ENCODE results near the gene SLC22A23.

The SLC22A23 gene

GRCh38 chr6:3357678-3358077, 99.2 kb downstream of the SLC22A23 start:
- intact Hi-C loops (cut with DNase I; ENCODE audit: low total_unique reads) = loop anchor here (10.0 kb wide), 1 partner anchor 377 kb away; no protein-coding TSS in a partner anchor
- no peak for DNase-seq
- TF ChIP-seq CTCF (IDR thresholded peaks at IDR 0.05) = no peak
- Histone ChIP-seq H3K4me1 (peaks cover 0 to 23% (median 16%) of the 10 kb centered on the region in 4 donors), H3K9me3 (no peaks in the 10 kb centered on the region), H3K4me3 (no peak overlapping the region), H3K27ac (peak overlapping the region in 1 of 2 donors; percentile 88), H3K27me3 (no peaks in the 10 kb centered on the region), H3K36me3 (no peaks in the 10 kb centered on the region)

DNA sequence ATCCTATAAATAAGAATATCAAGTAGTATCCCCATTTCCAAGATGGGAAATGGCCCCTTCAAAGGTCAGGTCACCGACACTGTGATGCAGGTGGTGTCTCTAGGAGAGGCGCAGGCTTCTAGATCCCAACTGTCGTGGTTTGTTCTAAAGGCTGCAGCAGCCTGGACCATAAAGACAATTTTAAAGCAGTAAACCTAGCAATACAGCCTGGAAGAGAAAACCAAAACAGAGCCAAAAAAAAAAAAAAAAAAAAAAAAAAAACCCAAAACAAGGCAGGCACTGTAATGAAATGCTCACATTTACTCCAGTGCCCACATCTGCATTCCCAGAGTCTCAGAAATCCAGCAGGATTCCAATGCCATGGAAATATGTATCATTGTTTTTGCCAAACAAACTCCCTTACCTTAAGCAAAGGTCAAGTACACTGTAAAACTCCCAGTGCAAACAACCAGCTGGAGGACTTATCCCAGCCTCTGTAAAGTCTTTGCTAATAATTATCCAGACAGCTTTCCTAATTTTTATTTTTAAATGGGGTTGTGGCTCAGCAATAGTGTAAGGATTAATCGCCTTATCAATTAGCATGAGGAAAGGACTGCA, 99.9 kb downstream of the SLC22A23 start:
- no peaks in the 10 kb centered on the region for H3K36me3 ChIP-seq
- intact Hi-C loops (cut with DNase I; ENCODE audit: low total_unique reads) = loop anchor here (10.0 kb wide), 1 partner anchor 378 kb away; no protein-coding TSS in a partner anchor
- no peak for DNase-seq
- no peaks in the 10 kb centered on the region for H3K27me3 ChIP-seq
- peaks cover 0 to 23% (median 16%) of the 10 kb centered on the region in 4 donors for H3K4me1 ChIP-seq
- peak overlapping the region; percentile 44 to 52 for H3K4me3 ChIP-seq
- no peak for TF ChIP-seq CTCF (IDR thresholded peaks at IDR 0.05)
- no peaks in the 10 kb centered on the region for H3K9me3 ChIP-seq
- peak overlapping the region; percentile 81 to 88 for H3K27ac ChIP-seq

GRCh38 chr6:3356056-3356823, 100.6 kb downstream of the SLC22A23 start:
- no peaks in the 10 kb centered on the region for H3K36me3 ChIP-seq
- H3K27ac ChIP-seq = peak overlapping the region; percentile 81 to 88
- H3K4me1 ChIP-seq = peaks cover 0 to 23% (median 16%) of the 10 kb centered on the region in 4 donors
- H3K27me3 ChIP-seq = no peaks in the 10 kb centered on the region
- TF ChIP-seq CTCF (IDR thresholded peaks at IDR 0.05) = no peak
- no peaks in the 10 kb centered on the region for H3K9me3 ChIP-seq
- peak; percentile 86 for DNase-seq
- peak overlapping the region; percentile 44 to 52 for H3K4me3 ChIP-seq
- intact Hi-C loops (cut with DNase I; ENCODE audit: low total_unique reads) = loop anchor here (10.0 kb wide), 1 partner anchor 379 kb away; no protein-coding TSS in a partner anchor

- peak; percentile 74 to 78 for DNase-seq
- no peak for TF ChIP-seq CTCF (IDR thresholded peaks at IDR 0.05)
- no peaks in the 10 kb centered on the region for H3K27me3 ChIP-seq
- intact Hi-C loops (cut with DNase I; ENCODE audit: low total_unique reads) = loop anchor here (10.0 kb wide), 1 partner anchor 379 kb away; no protein-coding TSS in a partner anchor
- H3K9me3 ChIP-seq = no peaks in the 10 kb centered on the region
- H3K36me3 ChIP-seq = no peaks in the 10 kb centered on the region
- H3K27ac ChIP-seq = peak overlapping the region; percentile 81 to 88
- H3K4me1 ChIP-seq = peaks cover 0 to 23% (median 16%) of the 10 kb centered on the region in 4 donors
- peak overlapping the region; percentile 44 to 52 for H3K4me3 ChIP-seq
These were observed 101.3 kb downstream of the SLC22A23 start for GRCh38 chr6:3355358-3356055.

DNA sequence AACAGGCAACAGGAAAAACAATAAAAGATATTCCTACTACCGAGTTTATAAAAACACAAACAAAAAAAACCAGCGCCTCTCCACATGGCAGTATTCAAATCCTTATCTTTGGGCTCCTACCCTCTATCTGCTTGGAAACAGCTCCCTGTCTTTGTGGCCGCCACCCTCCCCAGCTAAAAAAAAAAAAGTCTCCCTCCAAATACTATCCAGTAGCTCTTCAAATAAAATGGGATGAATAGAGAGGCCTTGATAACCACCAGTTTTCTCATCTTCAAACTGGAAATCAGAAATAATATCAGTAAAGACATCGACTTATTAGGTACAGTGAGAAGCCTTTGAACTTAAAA, 101.9 kb downstream of the SLC22A23 start:
- peak overlapping the region; percentile 81 to 88 for H3K27ac ChIP-seq
- no peaks in the 10 kb centered on the region for H3K9me3 ChIP-seq
- no peak overlapping the region for H3K4me3 ChIP-seq
- H3K27me3 ChIP-seq = no peaks in the 10 kb centered on the region
- DNase-seq = no peak
- H3K4me1 ChIP-seq = peaks cover 0 to 23% (median 16%) of the 10 kb centered on the region in 4 donors
- intact Hi-C loops (cut with DNase I; ENCODE audit: low total_unique reads) = loop anchor here (10.0 kb wide), 1 partner anchor 380 kb away; no protein-coding TSS in a partner anchor
- H3K36me3 ChIP-seq = no peaks in the 10 kb centered on the region
- no peak for TF ChIP-seq CTCF (IDR thresholded peaks at IDR 0.05)

Measured in tibial artery (tissue), 4 donors.